Liver (tissue), 9 donors: Measurements from ENCODE around the gene TMEM141. TPM values are rescaled to one million over a fixed set of nuclear protein-coding genes. Genes with fewer than 3 reads are reported as not detected.

Experiments used
- DNase-seq: peaks from one replicate; pipeline ENCODE4 v3.0.0-alpha.2; 2017; ENCODE audit warnings: low spot score
- H3K27ac ChIP-seq, 2 donors: one replicate each; pipeline ENCODE4 v1.7.0; 2013; ENCODE audit warnings: inconsistent platforms in 2 of 2, low read length in 2 of 2, control low read depth in 1 of 2, low read depth in 1 of 2, mild to moderate bottlenecking in 1 of 2
- H3K27me3 ChIP-seq, 4 donors: one replicate each; pipeline versions ENCODE4 v1.6.1 to v1.7.0; 2013; ENCODE audit warnings: low read length in 3 of 4, inconsistent platforms in 1 of 4, mild to moderate bottlenecking in 1 of 4, moderate library complexity in 1 of 4; ENCODE audit not compliant: control insufficient read depth in 4 of 4, insufficient read depth in 4 of 4
- H3K36me3 ChIP-seq, 4 donors: one replicate each; pipeline versions ENCODE4 v1.6.1 to v1.7.0; 2013; ENCODE audit warnings: low read length in 3 of 4, mild to moderate bottlenecking in 3 of 4, low read depth in 1 of 4, moderate library complexity in 1 of 4; ENCODE audit not compliant: control insufficient read depth in 4 of 4, insufficient read depth in 3 of 4
- H3K4me1 ChIP-seq, 4 donors: one replicate each; pipeline versions ENCODE4 v1.6.1 to v1.7.0; 2013; ENCODE audit warnings: low read length in 3 of 4, mild to moderate bottlenecking in 3 of 4, moderate library complexity in 1 of 4; ENCODE audit not compliant: control insufficient read depth in 4 of 4, insufficient read depth in 4 of 4
- H3K4me3 ChIP-seq, 3 donors: one replicate each; pipeline versions ENCODE4 v1.6.1 to v1.7.0; 2013; ENCODE audit warnings: low read length in 3 of 3, control low read depth in 1 of 3, low read depth in 1 of 3, mild to moderate bottlenecking in 1 of 3
- H3K9ac ChIP-seq, 2 donors: one replicate each; pipeline ENCODE4 v1.7.0; 2013; ENCODE audit warnings: low read length in 2 of 2, mild to moderate bottlenecking in 2 of 2, moderate library complexity in 2 of 2, control low read depth in 1 of 2, low read depth in 1 of 2
- H3K9me3 ChIP-seq, 4 donors: one replicate each; pipeline versions ENCODE4 v1.6.1 to v1.7.0; 2013; ENCODE audit warnings: low read length in 3 of 4; ENCODE audit not compliant: control insufficient read depth in 4 of 4
- ATF3 ChIP-seq: IDR thresholded peaks from 2 replicates; pipeline ENCODE4 v1.6.1; 2016; ENCODE audit warnings: antibody characterized with exemption
- EGR1 ChIP-seq, 2 donors: IDR thresholded peaks; 2 replicates each; pipeline ENCODE4 v1.6.1; 2016 to 2018; ENCODE audit warnings: antibody characterized with exemption in 2 of 2, low read depth in 2 of 2
- FOXA2 ChIP-seq: IDR thresholded peaks from 2 replicates; pipeline ENCODE4 v1.6.1; 2016; ENCODE audit warnings: antibody characterized with exemption
- GABPA ChIP-seq, 2 donors: IDR thresholded peaks in 1 of 2; conservative IDR thresholded peaks in 1 of 2; 2 replicates each; pipeline ENCODE4 v1.6.1; 2016; ENCODE audit warnings: antibody characterized with exemption in 2 of 2, mild to moderate bottlenecking in 1 of 2, moderate library complexity in 1 of 2
- HNF4A ChIP-seq, 2 donors: conservative IDR thresholded peaks; 2 replicates each; pipeline ENCODE4 v1.6.1; 2016; ENCODE audit warnings: antibody characterized with exemption in 2 of 2, mild to moderate bottlenecking in 2 of 2
- HNF4G ChIP-seq: IDR thresholded peaks from 2 replicates; pipeline ENCODE4 v1.6.1; 2016; ENCODE audit warnings: antibody characterized with exemption
- JUND ChIP-seq, 2 donors: IDR thresholded peaks; 2 replicates each; pipeline ENCODE4 v1.6.1; 2016; ENCODE audit warnings: antibody characterized with exemption in 2 of 2
- NR2F2 ChIP-seq: IDR thresholded peaks from 2 replicates; pipeline ENCODE4 v1.6.1; 2016; ENCODE audit warnings: antibody characterized with exemption
- REST ChIP-seq: IDR thresholded peaks from 2 replicates; pipeline ENCODE4 v1.6.1; 2016; ENCODE audit warnings: antibody characterized with exemption, mild to moderate bottlenecking
- RXRA ChIP-seq, 2 donors: IDR thresholded peaks; 2 replicates each; pipeline ENCODE4 v1.6.1; 2017 to 2018; ENCODE audit warnings: antibody characterized with exemption in 2 of 2, mild to moderate bottlenecking in 1 of 2
- SP1 ChIP-seq: IDR thresholded peaks from 2 replicates; pipeline ENCODE4 v1.6.1; 2018; ENCODE audit warnings: antibody characterized with exemption, mild to moderate bottlenecking
- TAF1 ChIP-seq: conservative IDR thresholded peaks from 2 replicates; pipeline ENCODE4 v1.6.1; 2016; ENCODE audit warnings: antibody characterized with exemption, mild to moderate bottlenecking
- YY1 ChIP-seq: IDR thresholded peaks from 2 replicates; pipeline ENCODE4 v1.6.1; 2016; ENCODE audit warnings: antibody characterized with exemption, mild to moderate bottlenecking
- WGBS: extraction: QIAGEN DNeasy Blood & Tissue Kit; methylation state at CpG from one replicate; pipeline ENCODE4 v1.1.7; 2013; 5-methylcytosine and 5-hydroxymethylcytosine counted together
- polyA plus RNA-seq, 2 donors: library from polyadenylated mRNA; stranded (reverse) in 1 of 2; unstranded in 1 of 2; fragments of 200-250 nt in 1 of 2; fragments of >200 nt in 1 of 2; fragmentation: Nextera tagmentation in 1 of 2; extraction: Ambion mirVana in 1 of 2; gene quantifications; one replicate each; pipeline versions ENCODE4 v1.2.1 to v1.2.3, GENCODE V29; 2013 to 2015
- total RNA-seq, 2 donors: library from RNA; depleted of rRNA; stranded (reverse); fragments of >200 nt; gene quantifications; one replicate each; pipeline ENCODE4 v1.2.3, GENCODE V29; 2014
- donor health status: healthy.
- donor health status: healthy.
- donor health status: healthy.
- donor health status: healthy.
- donor health status: healthy.

TMEM141 gene
- total and polyA plus RNA-seq, 4 donors: 32.2 to 74.7 (median 66.2) TPM

- 90% methylated on average over 30 of the region's 30 CpGs for WGBS
- Histone ChIP-seq H3K27ac (no peak overlapping the region), H3K4me3 (no peak overlapping the region), H3K36me3 (peaks cover 0 to 32% (median 10%) of the 10 kb centered on the region in 4 donors), H3K9me3 (no peaks in the 10 kb centered on the region), H3K9ac (no peak overlapping the region), H3K4me1 (no peaks in the 10 kb centered on the region), H3K27me3 (no peaks in the 10 kb centered on the region)
- TF ChIP-seq TAF1 (no peak), GABPA (IDR thresholded peaks at IDR 0.05 in 1 of 2, conservative IDR thresholded peaks at IDR 0.05 in 1 of 2) (no peak), RXRA (IDR thresholded peaks at IDR 0.05) (no peak), JUND (IDR thresholded peaks at IDR 0.05) (no peak), YY1 (no peak), HNF4A (conservative IDR thresholded peaks at IDR 0.05) (no peak)
- no peak for DNase-seq
These were observed 32.2 kb downstream of the TMEM141 start for GRCh38 chr9:136823136-136824046.

GRCh38 chr9:136824496-136825225 is 33.5 kb downstream of the TMEM141 start:
- Histone ChIP-seq H3K9me3 (no peaks in the 10 kb centered on the region), H3K27me3 (no peaks in the 10 kb centered on the region), H3K36me3 (peaks cover 5 to 45% (median 12%) of the 10 kb centered on the region in 4 donors), H3K4me1 (no peaks in the 10 kb centered on the region), H3K4me3 (no peak overlapping the region), H3K27ac (no peak overlapping the region), H3K9ac (no peak overlapping the region)
- WGBS: 91% methylated on average over 21 of the region's 21 CpGs
- TF ChIP-seq SP1 (no peak), YY1 (no peak), GABPA (IDR thresholded peaks at IDR 0.05 in 1 of 2, conservative IDR thresholded peaks at IDR 0.05 in 1 of 2) (no peak), FOXA2 (no peak), JUND (IDR thresholded peaks at IDR 0.05) (no peak), ATF3 (no peak), HNF4A (conservative IDR thresholded peaks at IDR 0.05) (no peak), EGR1 (IDR thresholded peaks at IDR 0.05; ENCODE audit: low read depth in 2 of 2) (no peak), REST (no peak), RXRA (IDR thresholded peaks at IDR 0.05) (no peak), NR2F2 (no peak), HNF4G (no peak), TAF1 (no peak)
- no peak for DNase-seq
